Posterior vena cava (tissue), 2 donors: ENCODE measurements around the gene GPR42. TPM values are rescaled to one million over a fixed set of nuclear protein-coding genes. Genes with fewer than 3 reads are reported as not detected.
A peak's percentile ranks its signal among the peaks of the same experiment; 100 is the strongest.

Experiments
- DNase-seq: peaks from one replicate; pipeline ENCODE4 v3.0.0-alpha.2; 2020; ENCODE audit warnings: low spot score
- intact Hi-C, 2 donors: fragments of 100-400 bp; cut with DNase I; formaldehyde crosslinking; loops; one replicate each; pipeline versions ENCODE4 v1.14.1 to v1.14.2; 2022 to 2023
- long read RNA-seq, 2 donors: library from polyadenylated mRNA; unstranded; transcript quantifications; one replicate each; pipeline ENCODE4 v2.0.0, GENCODE V29; 2020 to 2021
- total RNA-seq, 2 donors: library from RNA; stranded (reverse); fragmentation: NEBNext Ultra II Directional; extraction: Animal tissue kit (Norgen Biotek cat#: 25700); gene quantifications; one replicate each; pipeline ENCODE4 v1.2.1, GENCODE V29; 2021
- donor health status: DM: yes; HTN: yes; CAD: no.
- donor health status: DM: yes; HTN: yes; CAD: no.

Gene GPR42, protein sequence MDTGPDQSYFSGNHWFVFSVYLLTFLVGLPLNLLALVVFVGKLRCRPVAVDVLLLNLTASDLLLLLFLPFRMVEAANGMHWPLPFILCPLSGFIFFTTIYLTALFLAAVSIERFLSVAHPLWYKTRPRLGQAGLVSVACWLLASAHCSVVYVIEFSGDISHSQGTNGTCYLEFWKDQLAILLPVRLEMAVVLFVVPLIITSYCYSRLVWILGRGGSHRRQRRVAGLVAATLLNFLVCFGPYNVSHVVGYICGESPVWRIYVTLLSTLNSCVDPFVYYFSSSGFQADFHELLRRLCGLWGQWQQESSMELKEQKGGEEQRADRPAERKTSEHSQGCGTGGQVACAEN
- total RNA-seq = under 1 TPM in 1 of 2 donors, not detected in 1; 0.28 TPM
- long read RNA-seq, donor 1 = 0 reads
- long read RNA-seq, donor 2 = 0 reads

DNA sequence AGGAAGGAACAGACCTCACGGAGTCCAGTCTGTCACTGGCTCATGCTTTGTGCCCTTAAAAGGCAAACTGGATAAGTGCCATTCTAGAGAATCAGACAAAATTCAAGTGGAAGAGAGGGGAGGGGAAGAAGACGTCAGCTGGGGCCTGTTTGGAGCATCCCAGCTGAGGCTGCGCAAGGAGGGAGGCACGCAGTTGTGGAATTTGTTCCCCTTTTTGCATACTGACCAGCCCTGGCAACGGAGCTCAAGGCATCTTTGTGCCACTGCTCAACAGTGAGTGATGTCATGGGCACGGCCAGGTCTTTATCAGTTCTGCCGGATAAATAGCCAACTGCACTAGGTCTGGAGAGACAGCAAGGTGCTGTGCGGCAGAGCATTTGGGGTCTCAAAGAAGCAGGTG is at the start of gene GPR42:
GPR42 (plus strand) TSS at position 347 of the 400 bp plus-strand sequence. CDS start 292 bp downstream, outside the sequence.
- no peak for DNase-seq
- intact Hi-C loops = no loop called here

DNA sequence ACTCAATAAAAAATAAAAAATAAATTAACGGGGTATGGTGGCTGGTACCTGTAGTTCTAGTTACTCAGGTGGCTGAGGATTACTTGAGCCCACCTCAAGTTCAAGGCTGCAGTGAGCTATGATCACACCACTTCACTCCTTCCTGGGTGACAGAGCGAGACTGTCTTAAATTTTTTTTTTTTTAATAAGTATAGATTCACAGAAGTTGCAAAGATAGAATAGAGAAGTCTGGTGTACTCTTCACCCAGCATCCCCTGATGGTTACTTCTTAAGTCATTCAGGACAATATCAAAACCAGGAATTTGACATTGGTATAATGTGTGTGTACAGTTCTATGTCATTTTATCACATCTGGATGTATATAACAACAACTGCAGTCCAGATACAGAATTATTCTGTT is 49.6 kb upstream of the GPR42 start:
- intact Hi-C loops = no loop called here
- DNase-seq = no peak

DNA sequence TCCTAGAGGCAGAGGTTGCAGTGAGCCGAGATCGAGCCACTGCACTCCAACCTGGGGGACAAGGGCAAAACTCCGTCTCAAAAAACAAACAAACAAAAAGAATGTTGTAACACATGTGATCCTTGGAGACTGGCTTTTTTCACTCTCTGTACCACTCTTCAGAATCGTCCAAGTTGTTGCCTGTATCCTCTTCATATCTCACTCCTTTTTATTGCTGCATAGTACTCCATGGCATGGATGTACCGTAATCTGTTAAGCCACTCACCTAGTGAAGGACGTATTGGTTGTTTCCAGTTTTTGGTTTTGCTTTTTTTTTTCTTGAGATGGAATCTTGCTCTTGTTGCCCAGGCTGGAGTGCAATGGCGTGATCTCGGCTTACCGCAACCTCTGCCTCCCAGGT is 48.9 kb upstream of the GPR42 start:
- no peak for DNase-seq

DNA sequence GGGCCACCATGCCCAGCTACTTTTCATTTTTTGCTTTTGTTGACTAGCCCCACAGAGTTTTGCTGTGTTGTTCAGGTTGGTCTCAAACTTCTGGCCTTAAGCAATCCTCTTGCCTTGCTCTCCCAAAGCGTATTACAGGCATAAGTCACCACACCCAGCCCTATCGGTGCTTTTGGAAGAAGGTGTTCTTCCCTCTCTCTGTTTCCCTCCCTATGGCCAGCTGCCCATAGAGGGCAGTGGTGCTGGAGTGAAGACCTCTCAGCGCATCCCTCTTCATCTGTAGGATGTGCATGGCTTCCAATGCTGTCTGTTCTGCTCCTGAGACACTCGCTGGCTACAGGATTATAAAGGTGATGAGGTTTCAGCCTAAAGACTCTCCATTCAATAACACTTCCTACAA is 43.2 kb upstream of the GPR42 start:
- DNase-seq = no peak
- intact Hi-C loops = no loop called here

More for the DNA sequence above, 48.9 kb upstream of the GPR42 start:
- intact Hi-C loops = no loop called here

DNA sequence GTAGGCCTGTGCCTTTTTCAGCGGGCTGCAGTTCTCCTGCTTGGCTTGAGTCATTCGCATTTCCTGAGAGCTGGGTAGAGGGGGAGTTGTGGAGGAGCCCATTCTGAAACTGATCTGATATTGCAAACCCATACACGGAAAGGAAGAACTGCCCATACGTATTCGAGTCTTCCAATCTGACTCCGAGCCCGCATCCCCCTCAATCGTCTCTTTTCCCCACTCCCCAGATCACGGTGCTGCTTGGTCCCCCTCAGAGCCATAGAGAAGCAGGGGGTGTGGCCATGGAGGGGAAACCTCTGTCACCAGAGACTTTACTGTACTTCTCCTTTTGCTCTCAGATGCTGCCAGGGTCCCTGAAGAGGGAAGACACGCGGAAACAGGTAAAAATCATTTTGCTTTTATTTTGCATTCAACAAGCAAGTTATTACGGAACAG is 42.0 kb upstream of the GPR42 start, which contains the start of gene CD22:
CD22 (plus strand) TSS at position 337 of the 435 bp plus-strand sequence. CDS start 2,854 bp downstream, outside the sequence.
- no peak for DNase-seq
- intact Hi-C loops = no loop called here

DNA sequence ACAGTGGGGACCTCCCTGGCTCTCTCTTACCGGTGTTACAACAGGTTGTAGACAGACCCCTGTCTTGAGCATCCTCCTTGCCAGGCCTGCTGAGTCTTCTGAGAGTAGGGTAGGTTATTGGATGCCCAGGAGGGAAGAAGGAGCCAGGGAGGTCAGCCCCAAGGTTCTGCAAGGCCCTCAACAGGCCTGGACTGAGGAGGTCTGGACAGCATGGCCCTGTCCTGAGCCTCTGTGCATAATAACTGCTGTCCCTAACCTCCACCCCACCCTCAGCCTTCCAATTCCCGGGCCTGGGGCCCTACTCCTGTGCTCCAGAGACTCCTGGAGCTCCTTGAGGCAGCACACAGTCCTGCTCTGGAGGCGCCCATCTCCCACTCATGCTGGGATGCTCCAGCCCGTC is 41.5 kb upstream of the GPR42 start:
- intact Hi-C loops = no loop called here
- DNase-seq = no peak

DNA sequence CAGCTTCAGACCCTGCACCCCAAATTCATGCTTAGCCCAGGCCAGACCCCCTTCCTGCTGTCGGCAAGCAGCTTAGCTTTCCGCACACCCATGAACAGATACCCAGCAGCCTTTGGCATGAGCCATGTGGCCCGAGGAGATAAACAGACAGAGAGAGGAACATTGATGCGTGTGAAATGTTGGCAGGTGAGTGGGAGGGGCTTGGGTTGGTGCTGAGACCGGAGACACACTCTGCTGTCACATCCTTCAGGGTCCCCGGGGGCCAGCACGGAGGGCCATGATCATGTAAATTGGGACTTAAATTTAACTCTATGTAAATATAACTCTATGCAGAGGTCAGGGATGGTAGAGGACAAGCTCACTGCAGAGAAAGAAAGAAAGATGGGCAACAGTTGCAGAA is 40.4 kb upstream of the GPR42 start:
- DNase-seq = no peak
- intact Hi-C loops = no loop called here

DNA sequence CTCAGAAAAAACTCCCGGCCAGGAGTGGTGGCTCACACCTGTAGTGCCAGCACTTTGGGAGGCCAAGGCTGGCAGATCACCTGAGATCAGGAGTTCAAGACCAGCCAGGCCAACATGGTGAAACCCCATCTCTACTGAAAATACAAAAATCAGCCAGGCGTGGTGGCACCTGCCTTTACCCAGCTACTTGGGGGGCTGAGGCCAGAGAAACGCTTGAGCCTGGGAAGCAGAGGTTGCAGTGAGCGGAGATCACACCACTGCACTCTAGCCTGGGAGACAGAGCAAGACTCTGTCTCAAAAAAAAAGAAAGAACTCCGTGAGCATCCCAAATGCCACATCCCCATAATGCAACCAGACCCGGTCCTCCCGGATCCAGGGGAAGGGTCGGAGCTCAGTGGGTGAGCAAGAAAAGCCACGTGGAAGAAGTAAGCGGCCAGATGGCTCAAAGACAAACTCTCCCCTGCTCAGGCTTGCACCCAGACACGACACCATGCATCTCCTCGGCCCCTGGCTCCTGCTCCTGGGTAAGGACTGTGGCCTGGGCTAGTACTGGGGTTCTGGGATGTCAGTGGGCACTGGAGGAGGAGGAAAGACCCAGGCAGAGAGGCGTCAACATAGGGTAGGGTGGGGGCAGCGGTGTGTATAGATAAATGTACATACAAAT is 39.2 kb upstream of the GPR42 start:
- intact Hi-C loops = no loop called here
- no peak for DNase-seq

DNA sequence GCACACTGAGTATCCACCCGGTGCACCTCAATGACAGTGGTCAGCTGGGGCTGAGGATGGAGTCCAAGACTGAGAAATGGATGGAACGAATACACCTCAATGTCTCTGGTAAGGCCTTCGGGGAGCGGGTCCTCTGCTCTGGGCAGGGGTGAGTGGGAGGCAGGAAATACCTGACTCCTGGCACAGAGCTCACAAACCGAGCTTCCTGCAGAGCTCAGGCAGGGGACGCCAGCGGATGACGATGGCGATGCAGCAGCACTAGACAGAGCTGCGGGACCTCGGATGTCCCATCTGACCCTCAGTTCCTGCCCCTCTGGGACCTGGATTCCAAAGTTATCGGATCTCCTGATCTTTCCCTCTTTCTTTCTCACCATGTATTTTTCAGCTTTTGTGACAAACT is 38.1 kb upstream of the GPR42 start:
- DNase-seq = no peak
- intact Hi-C loops = no loop called here

DNA sequence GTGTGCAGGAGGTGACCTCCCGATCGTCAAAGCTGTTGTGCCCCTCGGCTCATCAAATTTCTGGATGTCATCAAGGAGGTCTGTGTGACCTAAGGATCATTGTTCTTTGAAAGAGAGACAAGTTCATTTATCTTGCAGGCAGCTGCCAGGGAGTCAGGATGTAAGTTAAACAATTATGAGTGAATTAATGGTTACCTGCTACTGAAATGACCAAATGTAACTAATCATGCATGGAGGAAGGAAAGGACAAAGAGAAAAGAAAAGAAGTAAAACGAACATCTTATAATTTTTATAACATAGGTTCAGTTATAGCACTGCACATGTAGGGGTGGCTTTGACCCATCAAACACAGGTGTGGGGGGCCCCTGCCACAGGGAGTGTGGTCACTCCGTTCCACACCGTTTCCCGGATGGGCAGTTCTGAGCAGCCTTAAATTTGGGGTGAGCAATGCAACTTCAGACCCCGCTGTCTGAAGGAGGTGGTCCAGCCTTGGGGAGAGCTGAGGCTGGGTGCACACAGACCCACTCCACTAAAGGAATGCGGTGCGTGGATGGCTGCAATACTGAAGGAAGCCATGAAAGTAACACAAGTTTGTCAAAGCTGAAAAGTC is 36.6 kb upstream of the GPR42 start:
- intact Hi-C loops = no loop called here
- no peak for DNase-seq

DNA sequence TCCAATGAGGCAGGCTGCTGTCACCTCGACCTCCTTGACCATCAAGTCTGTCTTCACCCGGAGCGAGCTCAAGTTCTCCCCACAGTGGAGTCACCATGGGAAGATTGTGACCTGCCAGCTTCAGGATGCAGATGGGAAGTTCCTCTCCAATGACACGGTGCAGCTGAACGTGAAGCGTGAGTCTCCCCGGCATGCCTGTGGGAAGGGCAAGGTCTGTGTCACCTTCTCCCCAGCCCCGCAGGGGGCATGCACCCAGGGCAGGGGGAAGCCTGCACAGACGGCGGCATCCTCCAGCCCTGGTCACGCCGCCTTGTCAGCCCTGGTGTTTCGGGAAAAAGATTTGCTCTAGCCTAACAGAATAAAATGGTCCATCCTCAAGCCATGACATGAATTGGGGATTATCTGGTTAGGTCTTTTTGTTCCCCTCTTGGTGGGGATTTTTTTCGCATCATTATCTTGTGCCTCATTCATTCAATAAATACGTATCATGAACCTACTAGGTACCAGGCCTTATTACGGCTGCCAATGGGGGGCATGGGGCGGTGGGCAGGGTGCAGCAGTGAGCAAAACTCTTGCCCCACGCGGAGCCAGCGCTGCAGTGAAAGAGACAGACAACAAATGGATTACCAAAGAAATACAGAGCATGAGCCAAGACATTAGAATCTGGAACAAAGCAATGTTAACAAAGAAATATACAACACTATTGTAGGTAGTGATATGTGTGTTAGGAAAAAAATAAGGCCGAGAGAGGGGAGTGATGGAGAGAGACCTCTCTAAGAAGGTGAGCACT is 34.5 kb upstream of the GPR42 start:
- DNase-seq = no peak
- intact Hi-C loops = no loop called here

DNA sequence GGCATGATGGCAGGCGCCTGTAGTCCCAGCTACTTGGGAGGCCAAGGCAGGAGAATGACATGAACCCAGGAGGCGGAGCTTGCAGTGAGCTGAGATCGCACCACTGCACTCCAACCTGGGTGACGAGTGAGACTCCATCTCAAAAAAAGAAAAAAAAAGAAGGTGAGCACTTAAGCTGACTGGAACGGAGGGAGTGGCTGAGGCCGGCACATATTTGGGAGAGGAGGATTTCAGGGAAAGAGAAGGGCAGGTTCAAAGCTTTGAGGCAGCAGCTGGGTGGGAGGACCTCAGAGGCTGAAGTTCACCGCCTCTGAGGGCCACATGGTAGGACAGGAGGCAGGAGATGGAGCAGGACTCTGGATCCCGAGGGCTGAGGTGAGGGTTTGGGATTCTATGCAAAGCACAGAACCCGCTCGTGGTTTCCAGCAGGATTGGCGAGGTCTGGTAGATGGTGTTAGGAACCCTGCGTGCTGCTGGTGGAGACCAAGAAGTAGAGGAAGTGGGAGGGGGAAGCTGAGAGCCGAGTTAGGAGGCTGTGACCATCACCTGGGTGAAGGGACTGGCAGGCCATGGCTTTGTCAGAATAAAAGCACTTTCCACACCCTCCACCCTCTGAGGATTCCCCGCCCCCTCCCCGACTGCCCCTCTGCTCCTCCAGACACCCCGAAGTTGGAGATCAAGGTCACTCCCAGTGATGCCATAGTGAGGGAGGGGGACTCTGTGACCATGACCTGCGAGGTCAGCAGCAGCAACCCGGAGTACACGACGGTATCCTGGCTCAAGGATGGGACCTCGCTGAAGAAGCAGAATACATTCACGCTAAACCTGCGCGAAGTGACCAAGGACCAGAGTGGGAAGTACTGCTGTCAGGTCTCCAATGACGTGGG is 33.5 kb upstream of the GPR42 start:
- intact Hi-C loops = no loop called here
- DNase-seq = no peak

DNA sequence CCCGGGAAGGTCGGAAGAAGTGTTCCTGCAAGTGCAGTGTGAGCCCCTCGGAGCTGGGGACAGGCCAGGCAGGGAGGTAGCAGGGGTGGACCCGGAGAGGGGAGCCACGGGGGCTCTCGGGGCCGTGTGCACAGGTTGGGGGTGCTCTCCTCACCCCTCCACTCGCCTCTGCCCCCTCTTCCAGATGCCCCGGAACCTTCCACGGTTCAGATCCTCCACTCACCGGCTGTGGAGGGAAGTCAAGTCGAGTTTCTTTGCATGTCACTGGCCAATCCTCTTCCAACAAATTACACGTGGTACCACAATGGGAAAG is 32.9 kb upstream of the GPR42 start:
- intact Hi-C loops = no loop called here
- no peak for DNase-seq

DNA sequence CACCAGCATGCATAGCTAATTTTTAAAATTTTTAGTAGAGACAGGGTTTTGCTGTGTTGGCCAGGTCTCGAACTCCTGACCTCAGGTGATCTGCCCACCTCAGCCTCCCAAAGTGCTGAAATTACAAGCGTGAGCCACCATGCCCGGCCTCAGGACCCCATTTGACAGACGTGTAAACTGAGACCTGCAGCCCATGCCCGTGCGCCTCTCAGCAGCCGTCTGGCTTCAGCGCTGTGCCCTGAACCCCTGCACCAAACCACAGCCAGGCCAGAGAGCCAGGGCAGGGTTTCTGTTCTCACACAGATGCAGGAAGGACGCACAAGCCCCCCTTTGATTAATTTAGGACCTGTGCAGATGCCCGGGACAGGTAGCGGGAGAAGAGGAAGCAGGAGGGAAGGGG is 30.4 kb upstream of the GPR42 start:
- no peak for DNase-seq
- intact Hi-C loops = no loop called here

DNA sequence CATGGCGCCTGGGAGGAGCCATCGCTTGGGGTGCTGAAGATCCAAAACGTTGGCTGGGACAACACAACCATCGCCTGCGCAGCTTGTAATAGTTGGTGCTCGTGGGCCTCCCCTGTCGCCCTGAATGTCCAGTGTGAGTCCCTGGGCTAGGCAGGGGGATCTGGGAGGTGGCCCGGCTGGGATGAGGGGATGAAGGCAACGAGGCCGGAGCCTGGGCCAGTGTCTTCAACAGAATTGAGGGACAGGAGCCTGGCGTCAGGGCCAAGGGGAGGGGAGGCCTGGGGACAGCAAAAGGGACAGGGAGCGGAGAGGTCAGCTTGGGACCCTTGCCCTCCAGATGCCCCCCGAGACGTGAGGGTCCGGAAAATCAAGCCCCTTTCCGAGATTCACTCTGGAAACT is 29.9 kb upstream of the GPR42 start:
- intact Hi-C loops = no loop called here
- DNase-seq = no peak

DNA sequence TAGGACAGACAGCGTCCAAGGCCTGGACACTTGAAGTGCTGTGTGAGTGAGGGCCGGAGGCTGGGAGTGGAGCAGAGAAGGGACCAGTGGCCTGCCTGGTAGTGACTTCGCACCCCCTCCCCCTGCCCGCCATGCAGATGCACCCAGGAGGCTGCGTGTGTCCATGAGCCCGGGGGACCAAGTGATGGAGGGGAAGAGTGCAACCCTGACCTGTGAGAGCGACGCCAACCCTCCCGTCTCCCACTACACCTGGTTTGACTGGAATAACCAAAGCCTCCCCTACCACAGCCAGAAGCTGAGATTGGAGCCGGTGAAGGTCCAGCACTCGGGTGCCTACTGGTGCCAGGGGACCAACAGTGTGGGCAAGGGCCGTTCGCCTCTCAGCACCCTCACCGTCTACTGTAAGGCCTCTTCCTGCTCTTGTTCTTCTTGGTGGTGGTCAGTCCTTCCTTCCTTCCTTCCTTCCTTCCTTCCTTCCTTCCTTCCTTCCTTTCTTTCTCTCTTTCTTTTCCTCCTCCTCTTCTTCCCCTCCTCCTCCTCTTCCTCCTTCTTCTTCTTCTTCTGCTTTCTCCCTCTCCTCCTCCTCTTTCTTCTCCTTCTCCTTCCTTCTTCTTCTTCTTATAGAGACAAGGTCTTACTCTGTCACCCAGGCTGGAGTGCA is 29.2 kb upstream of the GPR42 start:
- DNase-seq = peak; percentile 23
- intact Hi-C loops = no loop called here

DNA sequence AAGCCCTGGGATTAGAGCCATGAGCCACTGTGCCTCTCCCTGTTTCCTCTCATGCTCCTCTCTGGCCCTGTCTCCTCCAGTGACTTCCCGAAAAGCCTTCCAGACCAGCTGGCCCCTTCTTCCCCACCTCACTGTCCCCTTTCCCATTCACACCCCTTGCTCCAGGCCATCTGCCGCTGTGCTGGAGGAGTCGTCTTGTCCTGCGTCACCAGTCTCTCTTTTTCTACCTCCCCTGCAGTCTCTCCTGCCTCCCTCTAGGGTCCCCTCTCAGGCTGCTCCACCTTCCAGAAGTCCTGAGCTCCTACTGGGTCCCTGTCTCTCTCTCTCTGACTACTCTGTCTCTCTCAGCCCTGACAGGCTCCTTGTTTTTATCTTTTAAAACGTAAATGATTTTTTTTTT is 28.4 kb upstream of the GPR42 start:
- DNase-seq = peak; percentile 59
- intact Hi-C loops = no loop called here

DNA sequence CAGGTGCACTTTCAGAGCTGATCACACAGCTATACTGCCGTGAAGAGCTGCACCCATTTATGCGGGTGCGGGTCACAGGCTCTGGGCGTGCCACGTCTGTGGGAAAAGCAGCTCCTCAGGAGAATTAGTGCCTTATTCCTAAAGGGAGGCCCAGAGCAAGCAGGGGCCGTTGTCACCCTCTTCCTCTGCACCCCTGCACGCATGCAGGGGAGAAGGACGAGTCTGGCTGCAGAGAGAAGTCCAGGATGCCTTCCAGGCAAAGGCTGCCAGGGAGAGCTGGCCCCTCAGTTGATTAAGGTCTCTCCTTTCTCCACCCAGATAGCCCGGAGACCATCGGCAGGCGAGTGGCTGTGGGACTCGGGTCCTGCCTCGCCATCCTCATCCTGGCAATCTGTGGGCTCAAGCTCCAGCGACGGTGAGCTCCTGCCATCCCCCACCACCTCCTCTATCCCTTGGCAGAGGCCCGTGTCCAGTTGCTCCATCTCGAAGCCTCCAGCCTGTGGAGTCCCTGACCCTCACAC is 26.3 kb upstream of the GPR42 start:
- intact Hi-C loops = no loop called here
- peak; percentile 53 for DNase-seq
